NB4 (cell line): ENCODE data around the gene TSTD1.

Source experiments
- CTCF ChIP-seq: IDR thresholded peaks from one replicate; pipeline ENCODE4 v1.5.1; 2012; ENCODE audit warnings: low read depth, low read length
- MAX ChIP-seq: IDR thresholded peaks from 2 replicates; pipeline ENCODE4 v1.6.1; 2011; ENCODE audit warnings: low read depth, low read length

GRCh38 chr1:161018631-161018930, 20.2 kb downstream of the TSTD1 start:
- TF ChIP-seq CTCF (no peak), MAX (no peak)
